Measurements from ENCODE around the gene IL34.
"Not testable (repeated sequence)": the region's sequence is repeated elsewhere in the genome, so short reads cannot be mapped to it uniquely, and the experiment has no call there.

- not testable (repeated sequence) for TF ChIP-seq POLR2A, CTCF, EP300 (IDR thresholded peaks at IDR 0.05)
These were observed 12.7 kb upstream of the IL34 start for GRCh38 chr16:70633617-70634016.
